Activated T-helper 1 cell treated with anti-CD3 and anti-CD28 coated beads, Interleukin-2, amount 50 U/mL, for 16 hours (primary cell): Measurements from ENCODE around the gene RGS6.

Experiments
- DNase-seq, 2 donors: peaks; one replicate each; pipeline ENCODE4 v3.0.0-alpha.2; 2020; ENCODE audit warnings: low read depth in 1 of 2, low spot score in 1 of 2

The RGS6 gene

GRCh38 chr14:72401101-72401625, 468.9 kb downstream of the RGS6 start:
- DNase-seq, result no peak

- DNase-seq, result no peak
Observed at GRCh38 chr14:72401632-72402376, 469.6 kb downstream of the RGS6 start.

DNA sequence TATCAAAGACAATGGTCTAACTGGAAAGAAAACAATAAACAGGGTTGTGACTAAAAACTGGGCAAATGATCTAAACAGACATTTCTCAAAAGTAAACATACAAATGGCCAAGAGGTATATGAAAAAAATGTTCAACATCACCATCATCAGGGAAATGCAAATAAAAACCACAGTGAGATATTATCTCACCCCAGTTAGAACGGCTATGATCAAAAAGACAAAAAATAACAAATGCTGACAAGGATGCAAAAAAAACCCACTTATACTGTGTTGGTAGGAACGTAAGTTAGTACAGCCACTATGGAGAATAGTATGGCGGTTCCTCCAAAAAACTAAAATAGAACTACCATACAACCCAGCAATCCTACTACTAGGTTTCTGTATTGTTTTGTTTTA, 470.1 kb downstream of the RGS6 start:
- no peak for DNase-seq

DNA sequence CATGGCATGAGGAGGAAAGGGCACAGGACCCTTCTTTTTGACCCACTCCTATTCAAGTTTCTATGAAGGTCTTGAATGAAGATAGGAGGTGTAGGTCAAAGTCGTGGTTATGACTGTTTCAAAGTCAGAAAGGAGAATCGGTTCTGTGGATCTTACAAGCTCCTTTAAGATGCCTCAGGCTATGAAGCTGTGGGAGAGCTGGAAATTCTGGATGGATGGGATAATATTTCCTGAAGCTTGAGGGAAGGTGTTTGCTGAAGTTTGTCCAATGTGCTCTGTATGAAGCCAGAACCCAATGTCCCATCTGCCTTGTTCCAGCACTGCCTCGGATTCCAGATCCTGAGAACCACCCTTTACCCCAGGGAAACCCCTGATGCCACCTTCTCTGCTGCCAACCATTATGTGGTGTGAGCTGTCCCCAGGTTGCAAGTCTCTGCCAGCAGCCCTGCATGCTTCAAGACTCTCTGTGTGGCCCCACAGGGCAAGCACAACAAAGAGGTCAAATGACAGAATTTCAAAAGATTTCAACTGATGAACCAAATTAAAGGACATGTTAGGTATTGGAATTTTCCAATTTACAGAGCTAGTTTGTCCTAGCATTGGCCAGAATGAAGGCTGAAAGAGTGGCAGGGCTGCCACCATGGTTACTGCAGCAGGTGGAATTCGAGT, 472.0 kb downstream of the RGS6 start:
- DNase-seq, result no peak

GRCh38 chr14:72404998-72405397, 472.8 kb downstream of the RGS6 start:
- DNase-seq, result no peak

GRCh38 chr14:72408020-72408419, 475.8 kb downstream of the RGS6 start:
- no peak for DNase-seq

GRCh38 chr14:72409047-72409446, 476.8 kb downstream of the RGS6 start:
- DNase-seq, result no peak

GRCh38 chr14:72416081-72416849, 484.0 kb downstream of the RGS6 start:
- DNase-seq, result no peak

- DNase-seq, result no peak
Observed at GRCh38 chr14:72416892-72417291, 484.7 kb downstream of the RGS6 start.

- no peak for DNase-seq
Observed at GRCh38 chr14:72418806-72419205, 486.6 kb downstream of the RGS6 start.

DNA sequence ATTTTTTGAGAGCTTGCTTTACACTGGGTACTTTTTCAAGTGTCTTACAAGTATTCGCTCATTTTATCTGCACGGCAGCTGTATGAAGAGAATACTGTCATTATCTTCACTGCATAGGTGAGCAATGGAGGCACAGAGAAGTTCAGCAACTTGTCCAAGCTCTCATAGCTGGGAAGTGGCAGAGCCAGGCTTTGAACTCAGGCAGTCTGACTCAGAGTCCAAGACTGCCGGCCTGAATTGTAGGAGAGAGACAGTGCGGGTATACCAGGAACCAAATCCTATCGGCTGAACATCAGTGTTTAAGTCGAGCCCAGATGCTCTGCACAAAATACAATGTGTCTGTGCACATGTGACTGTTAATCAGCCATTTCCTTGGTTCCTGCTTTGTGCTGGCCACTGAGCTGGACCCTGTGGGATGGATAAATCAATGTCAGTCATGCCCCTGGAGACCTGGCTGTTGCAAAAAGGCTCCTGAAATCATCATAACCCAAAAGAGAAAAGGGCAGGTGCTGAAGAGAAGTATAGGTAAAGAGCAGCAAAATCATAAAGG, 487.1 kb downstream of the RGS6 start:
- DNase-seq, result no peak

DNA sequence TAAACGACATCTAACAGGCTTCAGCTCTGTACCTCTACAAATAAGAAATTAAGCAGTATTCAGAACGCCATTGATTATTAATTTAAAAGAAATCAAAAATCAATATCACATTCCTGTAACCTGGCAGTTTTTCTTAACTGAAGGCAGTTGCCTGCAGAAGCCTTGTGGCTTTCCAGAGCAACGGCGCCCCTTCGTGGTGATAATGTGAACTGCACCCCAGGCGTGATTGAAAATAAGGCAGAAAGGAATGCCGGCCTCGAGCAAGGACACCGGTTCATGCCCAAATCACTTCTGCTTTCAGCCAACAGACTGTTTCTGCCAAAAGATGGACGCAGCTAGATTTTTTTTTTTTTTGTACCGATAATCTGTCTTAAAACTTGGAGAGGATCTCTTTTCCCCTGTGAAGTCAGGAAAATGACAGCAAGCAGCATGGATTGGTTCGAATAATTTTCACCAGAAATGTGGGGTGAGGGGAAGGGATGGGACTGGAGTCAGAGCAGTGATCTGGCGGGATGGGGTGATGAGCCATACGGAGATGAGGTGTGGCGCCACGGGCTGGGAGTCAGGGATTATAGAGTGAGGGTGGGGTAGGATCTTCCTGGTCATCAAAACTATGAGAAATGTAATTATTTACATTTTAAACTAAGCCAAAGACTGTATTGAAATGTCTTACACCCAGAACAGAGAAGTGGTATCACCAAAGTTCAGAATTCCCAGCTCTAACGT, 488.7 kb downstream of the RGS6 start:
- peak; percentile 20 to 42 for DNase-seq

- no peak for DNase-seq
Observed at GRCh38 chr14:72423957-72424356, 491.7 kb downstream of the RGS6 start.

GRCh38 chr14:72430457-72430856, 498.2 kb downstream of the RGS6 start:
- DNase-seq, result no peak

- no peak for DNase-seq
Observed at GRCh38 chr14:72432748-72433147, 500.5 kb downstream of the RGS6 start.

DNA sequence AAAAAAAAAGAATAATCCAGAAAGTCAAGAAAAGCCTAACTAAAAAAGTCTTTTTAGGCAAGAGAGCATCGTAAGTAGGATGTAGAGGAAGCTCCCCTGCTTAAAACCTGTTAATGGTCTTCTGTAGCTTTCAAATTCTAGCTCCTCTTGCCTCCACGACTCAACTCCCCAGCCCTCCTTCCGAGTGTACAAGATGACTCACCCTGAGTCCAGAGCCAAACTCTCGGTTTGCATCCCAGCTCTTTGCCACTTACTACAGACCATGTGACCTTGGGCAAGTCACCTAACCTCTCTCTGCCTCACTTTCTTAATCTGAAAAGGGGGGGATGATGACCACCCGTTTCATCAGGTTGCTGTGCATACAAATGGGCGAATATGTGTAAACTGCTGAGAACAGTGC, 501.3 kb downstream of the RGS6 start:
- DNase-seq, result no peak

DNA sequence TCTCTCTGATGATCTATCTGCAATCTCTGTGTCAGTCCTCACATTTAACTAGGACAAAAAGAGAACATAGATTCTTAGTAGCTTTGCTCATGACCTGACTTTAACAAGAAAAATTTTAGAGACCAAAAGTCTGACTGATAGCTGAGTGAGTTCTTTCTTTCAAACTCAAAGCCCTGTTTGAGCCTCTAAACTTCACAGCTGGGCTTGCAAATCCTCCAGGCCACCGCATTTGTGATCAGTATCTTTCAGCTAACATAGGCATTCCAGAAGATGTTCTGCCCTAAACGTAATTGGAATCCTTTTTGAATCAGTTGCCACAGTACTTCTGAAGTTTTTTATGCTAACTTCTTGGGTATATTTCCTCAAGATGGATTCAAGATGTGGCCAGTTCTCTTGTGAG, 502.6 kb downstream of the RGS6 start:
- DNase-seq, result no peak

- DNase-seq, result no peak
Observed at GRCh38 chr14:72439707-72440106, 507.5 kb downstream of the RGS6 start.

DNA sequence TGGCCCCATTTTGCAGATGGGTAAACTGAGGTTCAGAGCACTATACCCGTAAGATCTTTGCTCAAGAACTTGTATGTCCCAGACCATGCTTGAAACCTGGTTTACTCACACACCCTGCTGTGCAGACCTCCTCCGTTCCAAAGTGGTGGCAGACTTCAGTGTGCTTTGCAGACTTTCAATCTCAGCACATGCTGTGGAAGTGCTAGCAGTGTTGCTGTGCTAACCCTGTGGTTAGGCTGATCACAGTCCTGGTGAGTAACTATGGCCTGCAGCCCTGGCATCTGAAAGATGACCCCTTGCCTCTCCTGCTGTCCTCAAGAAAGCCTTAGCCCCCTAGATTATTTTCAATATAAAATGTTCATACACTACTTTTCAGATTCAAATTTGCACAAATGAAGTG, 511.0 kb downstream of the RGS6 start:
- no peak for DNase-seq

- no peak for DNase-seq
Observed at GRCh38 chr14:72443991-72444441, 511.8 kb downstream of the RGS6 start.

DNA sequence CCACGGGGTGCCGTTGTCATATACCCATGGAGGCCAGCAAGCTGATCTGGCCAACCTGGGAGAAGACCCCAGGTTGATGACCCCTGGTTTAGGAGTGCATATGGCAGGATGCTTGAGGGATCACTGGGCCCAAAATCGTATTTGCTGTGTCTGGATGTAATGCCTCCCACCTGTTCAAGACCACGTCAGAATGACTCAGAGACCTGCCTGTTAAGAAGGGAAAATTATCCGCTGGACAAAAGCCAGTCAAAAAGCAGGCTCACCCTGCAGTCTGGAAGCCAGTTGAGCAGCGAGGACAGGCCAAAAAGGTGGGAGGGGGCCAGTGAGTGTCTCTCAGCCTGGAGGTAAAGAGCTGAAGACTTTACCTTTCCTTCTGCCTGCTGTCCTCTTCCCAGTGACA, 512.5 kb downstream of the RGS6 start:
- DNase-seq, result no peak
